Neural cell (in vitro differentiated cells): ENCODE data around the gene NTHL1.

Experiments used
- CTCF ChIP-seq: fragments of 450-650 bp; IDR thresholded peaks from 2 replicates; pipeline ENCODE4 v1.5.1; 2014; ENCODE audit warnings: antibody characterized with exemption, mild to moderate bottlenecking, moderate library complexity; ENCODE audit not compliant: poor library complexity, severe bottlenecking
- EZH2 ChIP-seq: fragments of 200-600, 300-800 bp; shearing (Covaris generic), sonication (generic); IDR thresholded peaks from 2 replicates; pipeline ENCODE4 v1.6.1; 2014; ENCODE audit warnings: antibody characterized with exemption, low read length, borderline replicate concordance, mild to moderate bottlenecking; ENCODE audit not compliant: insufficient read depth, poor library complexity, severe bottlenecking
- POLR2AphosphoS5 ChIP-seq: IDR thresholded peaks from 2 replicates; pipeline ENCODE4 v1.6.1; 2012

GRCh38 chr16:2019921-2020831, 27.5 kb downstream of the NTHL1 start:
- TF ChIP-seq CTCF = no peak
- no peak for TF ChIP-seq POLR2AphosphoS5
- TF ChIP-seq EZH2 = no peak
